NK-92 (cell line): ENCODE measurements around the gene MSLN.
"Not testable (repeated sequence)": the region's sequence is repeated elsewhere in the genome, so short reads cannot be mapped to it uniquely, and the experiment has no call there.

Experiments used
- DNase-seq: peaks from one replicate; lab custom pipeline; 2025; ENCODE audit not compliant: unreplicated experiment; lab: John Stamatoyannopoulos, UW

The MSLN gene

DNA sequence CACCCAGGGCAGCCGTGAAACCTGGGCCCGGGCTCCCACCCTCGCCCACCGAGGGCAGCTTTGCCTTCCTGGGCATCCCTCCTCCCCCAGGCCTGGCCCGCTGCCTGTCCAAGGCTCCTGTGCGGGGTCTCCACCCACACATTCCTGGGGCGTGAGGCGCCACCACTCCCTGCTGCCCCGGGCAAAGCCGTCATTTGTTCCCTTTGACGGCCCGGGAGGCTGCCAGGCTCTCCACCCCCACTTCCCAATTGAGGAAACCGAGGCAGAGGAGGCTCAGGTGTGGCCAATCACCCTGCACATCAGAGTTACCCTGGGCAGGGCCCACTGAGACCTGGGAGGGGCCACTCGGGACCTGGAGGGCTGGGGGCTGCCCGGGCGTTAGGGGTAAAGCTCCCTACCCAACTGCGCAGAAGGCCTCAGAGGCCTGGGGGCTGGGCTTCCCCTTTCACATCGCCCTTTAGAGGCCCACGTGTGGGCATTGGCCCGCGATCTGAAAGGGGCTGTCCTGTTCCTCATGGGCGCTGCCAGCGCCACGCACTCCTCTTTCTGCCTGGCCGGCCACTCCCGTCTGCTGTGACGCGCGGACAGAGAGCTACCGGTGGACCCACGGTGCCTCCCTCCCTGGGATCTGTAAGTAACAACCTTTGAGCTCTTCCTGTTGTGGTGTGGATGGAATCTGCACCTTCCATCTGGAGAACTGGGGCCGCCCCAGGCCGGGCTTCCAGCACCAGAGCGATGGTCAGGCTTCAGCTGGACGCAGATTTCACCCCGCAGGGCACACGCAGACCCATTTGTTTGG lies at the start of gene MSLN:
Gene MSLN (plus strand): TSS at position 190 of the 799 bp plus-strand sequence. CDS start 1,947 bp downstream, outside the sequence.
- no peak for DNase-seq

DNA sequence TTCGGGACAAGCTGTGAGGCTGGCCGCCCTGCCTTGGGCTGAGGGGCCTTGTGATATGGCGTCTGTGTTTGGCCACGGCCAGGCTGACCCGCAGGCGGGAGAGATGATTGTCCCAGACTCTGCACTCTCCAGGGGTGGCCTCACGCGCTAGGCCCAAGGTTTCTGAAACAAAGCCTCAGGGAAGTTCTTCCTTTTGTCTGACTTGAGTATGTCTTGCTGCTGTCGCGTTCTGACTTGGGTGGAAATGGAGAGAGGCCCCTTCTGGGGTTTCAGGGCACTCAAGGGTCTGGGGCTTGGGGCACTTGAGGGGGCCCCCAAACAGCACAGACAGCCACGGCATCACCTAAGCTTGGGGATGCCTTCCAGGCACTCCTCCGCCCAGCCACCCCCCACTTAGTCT lies 49.5 kb upstream of the MSLN start:
- DNase-seq: no peak

DNA sequence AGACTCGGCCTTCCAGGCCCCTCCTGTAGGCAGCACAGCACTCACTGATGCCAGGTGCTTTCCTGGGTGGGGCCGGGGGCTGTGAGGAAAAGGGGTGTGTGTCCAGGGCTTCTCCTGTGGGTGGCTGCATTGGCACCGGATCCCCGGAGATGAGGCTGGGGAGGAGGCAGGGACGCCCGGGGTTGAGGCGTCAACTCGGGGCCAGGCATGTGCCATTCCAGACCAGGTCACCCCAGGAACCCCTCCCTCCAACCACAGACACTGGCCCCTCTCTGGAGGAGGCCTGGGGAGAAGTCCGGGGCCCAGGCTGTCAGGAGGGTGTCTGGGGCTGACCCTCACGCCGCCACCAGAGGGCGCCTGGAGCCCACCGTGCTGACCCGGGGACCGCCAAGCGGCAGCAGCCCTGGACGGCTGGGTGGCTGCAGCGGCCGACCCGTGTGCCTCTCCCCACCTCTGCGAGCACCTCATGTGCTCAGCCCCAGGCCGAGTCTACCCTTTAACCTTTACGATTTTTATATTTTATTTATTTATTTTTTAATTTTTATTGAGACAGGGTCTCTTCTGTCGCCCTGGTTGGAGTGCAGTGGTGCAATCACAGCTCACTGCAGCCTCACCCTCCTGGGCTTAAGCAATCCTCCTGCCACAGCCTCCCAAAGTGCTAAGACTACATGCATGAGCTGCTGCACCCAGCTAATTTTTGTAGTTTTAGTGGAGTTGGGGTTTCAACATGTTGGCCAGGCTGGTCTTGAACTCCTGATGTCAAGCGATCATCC lies 48.8 kb upstream of the MSLN start:
- no peak for DNase-seq

DNA sequence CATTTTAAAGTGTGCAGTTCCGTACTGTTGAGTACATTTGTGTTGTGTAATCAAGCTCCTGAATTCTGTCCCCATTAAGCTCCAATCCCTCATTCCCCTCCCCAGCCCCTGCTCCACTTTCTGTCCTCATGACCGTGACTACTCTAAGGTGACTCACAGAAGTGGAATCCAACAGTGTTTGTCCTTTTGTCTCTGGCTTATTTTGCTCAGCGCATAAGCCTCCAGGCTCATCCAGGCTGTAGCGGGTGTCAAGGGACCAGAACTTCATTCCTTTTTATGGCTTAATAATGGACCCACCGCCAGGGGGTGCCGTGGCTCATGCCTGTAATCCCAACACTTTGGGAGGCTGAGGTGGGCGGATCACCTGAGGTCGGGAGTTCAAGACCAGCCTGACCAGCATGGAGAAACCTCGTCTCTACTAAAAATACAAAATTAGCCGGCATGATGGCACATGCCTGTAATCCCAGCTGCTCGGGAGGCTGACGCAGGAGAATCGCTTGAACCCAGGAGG lies 47.7 kb upstream of the MSLN start:
- DNase-seq: not testable (repeated sequence)

DNA sequence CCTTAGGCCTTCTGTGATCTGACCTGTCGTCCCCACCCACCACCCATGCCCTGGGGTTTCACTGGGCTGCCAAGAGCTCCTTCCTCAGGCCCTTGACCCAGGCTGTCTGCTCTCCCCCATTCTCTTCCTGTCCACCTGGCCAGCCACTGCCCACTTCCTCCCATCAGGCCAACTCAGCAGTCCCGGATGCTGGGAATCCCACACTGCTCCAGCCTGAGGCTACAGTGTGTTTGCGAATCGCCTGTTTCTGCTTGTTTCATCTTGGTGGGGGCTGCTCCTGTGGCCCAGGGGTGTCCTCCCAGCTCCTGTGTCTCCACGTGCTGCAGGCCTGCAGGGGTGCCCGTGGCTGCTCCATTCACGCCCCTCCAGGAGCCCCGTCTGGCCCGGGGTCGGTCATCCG lies 46.5 kb upstream of the MSLN start:
- no peak for DNase-seq

DNA sequence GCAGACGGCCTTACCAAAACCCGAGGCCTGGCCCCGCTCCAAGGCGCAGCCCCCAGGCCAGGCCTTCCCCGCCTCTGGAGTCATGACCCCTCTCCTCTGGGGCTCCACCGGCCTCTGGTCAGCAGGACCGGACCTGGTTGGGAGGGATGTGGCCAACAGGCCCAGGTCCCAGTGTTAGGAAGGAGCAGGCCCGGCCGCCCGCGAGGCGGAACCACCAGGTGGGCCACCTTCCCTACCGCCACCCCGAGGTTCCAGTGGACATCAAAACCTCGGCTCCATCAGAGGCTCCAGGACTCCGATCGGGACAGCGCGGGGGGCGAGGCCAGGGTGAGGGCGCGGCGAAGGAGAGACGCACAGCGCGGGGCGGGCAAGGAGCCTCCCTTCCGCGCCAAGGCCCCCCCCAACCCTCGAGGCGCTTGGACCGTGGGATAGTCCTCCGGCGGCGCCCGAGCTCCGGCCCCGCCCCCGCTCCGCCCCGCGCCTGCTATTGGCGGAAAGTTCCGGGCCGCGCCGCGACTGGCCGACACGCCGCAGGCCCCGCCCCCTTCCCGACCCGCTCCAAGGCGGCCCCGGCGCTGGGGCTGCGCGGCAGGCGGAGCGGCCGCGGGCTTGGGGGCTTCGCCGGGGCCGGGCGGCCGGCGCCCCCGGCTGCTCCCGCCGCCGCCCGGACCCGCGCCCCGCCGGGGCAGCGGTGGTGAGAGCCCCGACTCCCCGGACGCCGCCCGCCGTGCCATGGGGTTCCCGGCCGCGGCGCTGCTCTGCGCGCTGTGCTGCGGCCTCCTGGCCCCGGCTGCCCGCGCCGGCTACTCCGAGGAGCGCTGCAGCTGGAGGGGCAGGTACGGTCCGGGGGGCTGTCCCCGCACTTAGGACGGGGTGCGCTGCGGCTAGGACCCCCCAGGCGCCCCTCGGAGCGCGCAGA lies 45.7 kb upstream of the MSLN start, which contains the start of gene METRN:
Gene METRN (plus strand): TSS at position 561 of the 919 bp plus-strand sequence. CDS start 172 bp downstream, at position 733.
- DNase-seq: no peak

DNA sequence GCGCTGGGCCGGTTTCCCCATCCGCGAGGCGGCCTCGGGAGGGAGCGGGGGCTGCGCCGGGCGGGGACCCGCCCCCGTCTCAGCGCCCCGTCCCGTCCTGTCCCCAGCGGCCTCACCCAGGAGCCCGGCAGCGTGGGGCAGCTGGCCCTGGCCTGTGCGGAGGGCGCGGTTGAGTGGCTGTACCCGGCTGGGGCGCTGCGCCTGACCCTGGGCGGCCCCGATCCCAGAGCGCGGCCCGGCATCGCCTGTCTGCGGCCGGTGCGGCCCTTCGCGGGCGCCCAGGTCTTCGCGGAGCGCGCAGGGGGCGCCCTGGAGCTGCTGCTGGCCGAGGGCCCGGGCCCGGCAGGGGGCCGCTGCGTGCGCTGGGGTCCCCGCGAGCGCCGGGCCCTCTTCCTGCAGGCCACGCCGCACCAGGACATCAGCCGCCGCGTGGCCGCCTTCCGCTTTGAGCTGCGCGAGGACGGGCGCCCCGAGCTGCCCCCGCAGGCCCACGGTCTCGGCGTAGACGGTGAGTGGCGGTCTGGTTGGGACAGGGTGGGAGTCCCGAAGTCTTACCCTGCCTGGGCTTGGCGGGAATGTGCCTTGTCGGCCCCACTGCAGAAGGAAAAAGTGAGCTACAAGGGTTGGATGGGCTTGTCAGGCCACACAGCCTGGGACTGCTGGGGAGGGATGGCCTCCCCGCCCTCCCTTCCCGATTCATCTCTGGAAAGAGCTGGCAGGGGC lies 44.9 kb upstream of the MSLN start:
- no peak for DNase-seq

DNA sequence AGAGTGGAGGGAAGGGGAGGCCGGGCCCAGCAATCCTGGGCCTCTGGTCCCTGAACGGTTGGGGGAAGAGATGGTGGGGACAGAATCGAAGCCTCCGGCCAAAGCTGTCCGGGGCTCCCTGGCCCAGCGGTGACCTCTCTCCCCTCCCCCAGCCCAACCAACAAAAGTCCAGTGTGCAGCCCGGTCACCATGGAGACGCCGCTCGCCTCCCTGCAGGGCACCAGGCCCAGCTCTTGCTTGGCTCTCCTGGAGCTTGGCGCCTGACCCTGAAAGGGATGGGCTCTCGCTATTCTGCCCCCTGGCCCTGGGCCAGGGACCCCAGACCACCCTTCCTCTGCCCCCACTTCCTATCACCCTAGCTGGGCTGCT lies 44.4 kb upstream of the MSLN start:
- DNase-seq: no peak

DNA sequence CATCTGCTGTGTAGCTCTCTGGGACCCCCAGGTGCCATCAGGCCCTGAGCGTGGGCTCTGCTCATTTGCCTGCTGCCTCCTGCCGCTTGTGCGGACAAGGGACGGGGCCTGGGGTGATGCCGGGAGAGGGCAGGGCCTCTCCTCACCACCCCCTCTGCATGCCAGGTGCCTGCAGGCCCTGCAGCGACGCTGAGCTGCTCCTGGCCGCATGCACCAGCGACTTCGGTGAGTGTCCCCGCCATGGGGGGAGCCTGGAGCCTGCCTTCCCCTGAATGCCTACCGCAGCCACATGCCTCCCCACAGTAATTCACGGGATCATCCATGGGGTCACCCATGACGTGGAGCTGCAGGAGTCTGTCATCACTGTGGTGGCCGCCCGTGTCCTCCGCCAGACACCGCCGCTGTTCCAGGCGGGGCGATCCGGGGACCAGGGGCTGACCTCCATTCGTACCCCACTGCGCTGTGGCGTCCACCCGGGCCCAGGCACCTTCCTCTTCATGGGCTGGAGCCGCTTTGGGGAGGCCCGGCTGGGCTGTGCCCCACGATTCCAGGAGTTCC lies 43.7 kb upstream of the MSLN start:
- no peak for DNase-seq

DNA sequence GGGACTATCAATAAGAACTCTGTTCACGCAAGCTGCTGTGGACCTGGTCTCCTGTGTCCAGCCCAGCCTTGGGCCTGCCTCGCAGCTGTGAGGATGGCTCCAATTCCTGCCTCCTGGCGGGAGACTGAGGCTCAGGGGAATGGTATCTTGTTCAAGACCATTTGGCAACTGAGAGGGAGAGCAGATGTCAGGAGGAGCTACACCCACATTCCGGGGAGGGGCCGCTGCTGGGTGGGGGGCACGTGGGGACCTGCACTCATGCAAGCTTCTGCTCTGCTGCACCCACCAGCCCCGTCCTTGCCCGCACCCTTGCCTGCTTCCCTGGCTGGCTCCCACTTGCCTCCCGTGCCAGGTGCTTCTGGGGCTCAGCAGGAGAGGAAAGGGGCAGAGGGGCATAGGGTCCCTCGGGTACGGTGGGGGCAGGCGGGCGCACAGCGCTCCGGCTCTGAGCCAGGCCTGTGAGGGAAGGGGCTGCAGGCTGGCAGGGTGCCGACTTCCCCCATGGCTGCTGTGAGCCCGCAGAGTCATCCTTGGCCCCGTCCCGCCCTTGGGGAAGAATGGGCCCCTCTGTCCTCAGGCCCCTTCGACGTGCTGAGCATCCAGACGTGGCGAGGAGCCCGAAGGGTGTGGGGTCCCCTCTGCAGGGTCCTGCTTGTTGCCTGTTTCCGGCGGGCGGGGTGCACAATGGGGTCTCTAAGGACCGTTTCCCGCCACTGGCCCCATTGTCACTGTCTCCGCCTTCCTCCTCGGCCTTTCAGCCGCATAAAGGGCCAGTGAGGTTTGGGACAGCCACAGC lies 42.9 kb upstream of the MSLN start:
- no peak for DNase-seq

DNA sequence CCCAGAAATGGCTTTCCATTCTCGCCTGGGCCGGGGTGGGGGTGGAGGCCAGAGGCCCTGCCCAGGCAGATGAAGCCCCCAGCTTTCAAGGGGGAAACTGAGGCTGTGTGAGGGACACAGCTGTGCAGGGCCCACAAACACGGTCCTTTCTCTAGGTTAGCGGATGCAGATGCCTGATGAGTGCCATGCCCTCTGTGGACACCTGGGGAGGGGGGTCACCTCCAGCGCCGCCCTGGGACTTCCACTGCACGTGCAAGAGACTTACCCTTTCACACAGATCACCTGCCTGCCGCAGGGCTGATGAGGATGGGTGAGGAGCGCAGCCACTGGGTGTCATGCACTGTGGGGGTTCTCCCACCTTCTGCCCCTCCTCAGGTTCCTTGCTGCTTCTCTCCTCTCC lies 42.1 kb upstream of the MSLN start:
- no peak for DNase-seq

DNA sequence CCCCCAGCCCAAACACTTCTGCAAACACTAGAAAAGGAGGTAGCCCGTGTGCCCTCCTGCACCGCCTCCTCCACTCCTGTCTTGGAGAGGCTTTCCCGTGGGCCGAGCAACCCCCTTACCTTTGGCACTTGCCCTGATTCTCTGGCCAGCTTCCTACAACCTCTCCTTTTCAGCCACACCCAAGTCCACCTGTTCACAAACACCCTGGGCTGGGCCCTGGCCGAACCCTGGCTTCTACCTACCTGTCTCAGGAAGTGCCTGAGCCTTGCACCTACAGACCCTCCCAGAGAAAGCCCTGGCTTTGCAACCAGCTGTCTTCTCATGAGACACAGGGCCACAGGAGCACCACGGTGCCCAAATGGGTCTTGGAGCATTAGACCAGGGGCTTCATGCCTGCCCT lies 41.6 kb upstream of the MSLN start:
- DNase-seq: no peak

DNA sequence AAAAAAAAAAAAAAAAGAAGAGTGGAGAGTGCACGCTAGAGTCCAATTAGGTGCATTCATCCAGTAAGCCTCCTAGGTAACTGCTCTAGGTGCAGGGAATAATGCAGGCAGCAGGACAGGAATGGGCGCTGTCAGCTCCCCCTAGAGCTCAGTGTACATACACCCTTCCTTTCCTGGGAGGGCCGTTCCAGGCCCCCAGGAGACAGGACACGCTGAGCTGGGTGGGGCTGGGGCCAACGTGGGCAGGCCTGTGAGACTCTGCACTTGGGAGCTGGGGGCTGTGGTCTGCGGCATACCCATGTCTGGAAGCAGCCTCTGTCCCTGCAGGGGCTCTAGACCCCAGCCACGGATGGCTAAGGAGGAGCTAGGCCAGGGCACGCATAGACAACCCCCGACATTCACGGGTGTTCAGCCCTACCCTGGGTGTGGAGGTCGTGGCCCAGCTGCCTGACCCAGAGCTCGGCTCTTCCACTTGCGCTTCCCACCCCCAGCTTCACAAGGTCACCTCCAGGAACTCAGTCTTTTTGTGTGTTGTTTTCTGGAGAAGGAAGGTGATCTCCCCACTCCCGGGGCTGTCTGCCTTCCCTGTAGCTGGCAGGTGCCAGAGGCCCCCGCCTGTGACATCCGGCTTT lies 40.6 kb upstream of the MSLN start:
- DNase-seq: no peak

DNA sequence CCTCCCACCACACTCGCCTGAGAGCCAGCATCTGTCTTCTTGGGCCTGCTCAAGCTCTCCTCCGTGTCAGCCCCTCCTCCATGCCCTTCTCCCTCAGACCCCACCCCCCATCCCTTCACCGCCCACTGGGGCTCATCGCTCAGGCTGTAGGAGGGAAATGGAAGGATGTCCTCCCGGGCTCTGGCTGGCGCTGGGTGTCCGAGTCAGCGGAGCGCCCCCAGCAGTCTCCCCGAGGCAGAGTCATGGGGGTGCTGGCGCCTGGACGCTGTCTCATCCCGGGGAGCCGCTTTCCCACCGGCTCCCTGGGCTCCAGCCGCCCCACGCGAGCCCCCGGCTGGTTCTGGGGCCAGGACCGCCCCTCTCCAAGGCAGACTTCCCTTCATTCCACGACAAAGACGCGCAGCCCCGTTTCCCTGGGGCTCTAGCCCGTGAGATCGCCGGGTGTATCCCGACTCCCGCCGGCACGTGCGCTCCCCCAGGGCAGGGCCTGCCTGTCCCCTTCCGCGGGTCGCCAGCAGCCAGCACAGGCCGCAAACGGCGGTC lies 40.0 kb upstream of the MSLN start:
- DNase-seq: no peak

DNA sequence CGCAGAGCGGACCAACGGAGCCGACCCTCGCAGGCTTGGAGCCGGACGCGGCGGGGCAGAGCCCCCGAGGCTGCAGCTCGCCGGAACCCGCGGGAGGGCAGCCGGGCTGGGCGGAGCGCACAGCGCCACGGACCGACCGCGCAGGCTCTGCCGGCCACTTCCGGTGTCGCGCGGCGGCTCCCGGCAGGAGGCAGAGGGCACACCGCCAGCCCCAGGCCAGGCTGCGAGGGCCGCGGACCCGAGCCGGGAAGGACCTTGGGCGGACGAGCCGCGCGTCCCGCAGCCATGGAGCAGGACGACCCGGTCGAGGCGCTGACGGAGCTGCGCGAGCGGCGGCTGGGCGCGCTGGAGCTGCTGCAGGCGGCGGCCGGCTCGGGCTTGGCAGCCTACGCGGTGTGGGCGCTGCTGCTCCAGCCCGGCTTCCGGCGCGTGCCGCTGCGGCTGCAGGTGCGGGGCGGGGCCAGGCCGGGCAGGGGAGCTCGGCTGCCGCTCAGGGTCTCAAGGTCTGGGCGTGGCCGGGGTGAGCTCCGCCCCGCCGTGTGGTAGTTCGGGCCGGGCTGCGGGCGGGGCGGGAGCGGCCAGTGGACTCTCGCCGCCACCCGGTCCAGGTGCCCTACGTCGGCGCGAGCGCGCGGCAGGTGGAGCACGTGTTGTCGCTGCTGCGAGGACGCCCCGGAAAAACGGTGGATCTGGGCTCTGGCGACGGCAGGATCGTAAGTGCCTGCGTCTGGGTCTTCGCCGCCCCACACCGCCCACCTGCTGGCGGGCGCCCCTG lies 39.4 kb upstream of the MSLN start, which contains the start of gene ANTKMT:
Gene ANTKMT (plus strand): TSS at position 157 of the 775 bp plus-strand sequence. CDS start 129 bp downstream, at position 286.
- no peak for DNase-seq

DNA sequence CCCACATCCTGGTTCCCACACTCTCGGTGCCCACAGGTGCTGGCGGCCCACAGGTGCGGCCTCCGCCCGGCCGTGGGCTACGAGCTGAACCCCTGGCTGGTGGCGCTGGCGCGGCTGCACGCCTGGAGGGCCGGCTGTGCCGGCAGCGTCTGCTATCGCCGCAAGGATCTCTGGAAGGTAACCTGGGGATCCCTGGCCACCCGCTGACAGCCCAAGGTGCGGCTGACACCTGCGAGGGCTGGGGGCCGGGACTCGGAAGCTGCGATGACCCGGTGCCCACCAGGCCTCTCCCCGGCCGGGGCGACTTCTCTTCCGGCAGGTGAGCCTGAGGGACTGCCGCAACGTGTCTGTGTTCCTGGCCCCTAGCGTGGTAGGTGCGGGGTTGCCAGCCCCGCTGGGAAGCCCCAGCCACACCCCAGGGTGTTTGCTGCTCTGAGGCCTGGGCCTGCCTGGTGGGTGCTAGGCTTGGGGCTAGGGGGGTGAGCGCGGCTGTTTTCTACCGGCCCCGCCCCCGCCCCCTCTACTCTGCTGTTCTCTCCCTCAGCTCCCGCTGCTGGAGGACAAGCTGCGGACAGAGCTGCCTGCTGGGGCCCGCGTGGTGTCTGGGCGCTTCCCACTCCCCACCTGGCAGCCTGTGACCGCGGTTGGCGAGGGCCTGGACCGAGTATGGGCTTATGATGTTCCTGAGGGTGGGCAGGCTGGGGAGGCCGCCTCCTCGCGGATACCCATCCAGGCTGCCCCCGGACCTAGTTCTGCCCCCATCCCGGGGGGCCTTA lies 38.6 kb upstream of the MSLN start:
- no peak for DNase-seq
